ENCODE data around the gene TBC1D9B. TPM values are rescaled to one million over a fixed set of nuclear protein-coding genes. Genes with fewer than 3 reads are reported as not detected.

The TBC1D9B gene
- total and polyA plus RNA-seq, 9 of the 15 experiments (the other 6 are each of a cell fraction or from before 2014, with no cell fraction given): 2.9 to 59.1 (median 33.5) TPM

GRCh38 chr5:179936976-179937681 lies 29.4 kb upstream of the TBC1D9B start (continued):
- TF ChIP-seq MGA (IDR thresholded peaks at IDR 0.05): no peak
- no peak for TF ChIP-seq ZC3H8 (IDR thresholded peaks at IDR 0.05)
- no peak for TF ChIP-seq PTTG1 (tag; IDR thresholded peaks at IDR 0.05; ENCODE audit: low read depth)
- TF ChIP-seq BMI1 (IDR thresholded peaks at IDR 0.05; ENCODE audit: low read length): peak; percentile 89
- TF ChIP-seq MTA1 (IDR thresholded peaks at IDR 0.05; ENCODE audit: borderline replicate concordance): 0 out of 2 replicates have a peak, but pooled peaks have one; percentile 31
- no peak for TF ChIP-seq NCOA6 (IDR thresholded peaks at IDR 0.05)
- TF ChIP-seq MAFG (tag; conservative IDR thresholded peaks at IDR 0.05): no peak
- TF ChIP-seq CBX2 (IDR thresholded peaks at IDR 0.05; ENCODE audit: insufficient read depth, low read length, poor library complexity, severe bottlenecking): peak; percentile 99
- 0 out of 4 replicates have a peak, but pooled peaks of 1 of the 2 experiments have one; percentile 49 for TF ChIP-seq MLLT1 (IDR thresholded peaks at IDR 0.05)
- peak; percentile 56; the same call in 1 of the 2 replicates for TF ChIP-seq NFIC (IDR thresholded peaks at IDR 0.05)
- TF ChIP-seq HIVEP1 (CRISPR knock-in tag; IDR thresholded peaks at IDR 0.05): no peak
- TF ChIP-seq IRF1 (CRISPR knock-in tag; IDR thresholded peaks at IDR 0.05; ENCODE audit: borderline replicate concordance): no peak
- TF ChIP-seq FUS (optimal IDR thresholded peaks at IDR 0.05; ENCODE audit: low read depth, low read length): no peak
- no peak for TF ChIP-seq GTF2E2 (tag; IDR thresholded peaks at IDR 0.05)
- no peak for TF ChIP-seq RBM17 (IDR thresholded peaks at IDR 0.05; ENCODE audit: borderline replicate concordance, low read depth, low read length)

Data from K562 (cell line).